GM19351 (cell line): ENCODE measurements around the gene MAPK7.

Source experiments
- ATAC-seq: cut with Tn5 transposase; IDR thresholded peaks from one replicate; pipeline ENCODE4 v1.9.1; 2021; ENCODE audit warnings: mild to moderate bottlenecking, moderate library complexity; ENCODE audit not compliant: unreplicated experiment

The MAPK7 gene

GRCh38 chr17:19392303-19392702 lies 14.0 kb downstream of the MAPK7 start:
- ATAC-seq: no peak

GRCh38 chr17:19397556-19398041 lies 19.3 kb downstream of the MAPK7 start:
- no peak for ATAC-seq

- no peak for ATAC-seq
Measured at GRCh38 chr17:19398301-19399181, 20.2 kb downstream of the MAPK7 start.

- no peak for ATAC-seq
Measured at GRCh38 chr17:19399750-19400450, 21.6 kb downstream of the MAPK7 start.

GRCh38 chr17:19401321-19402010 lies 23.2 kb downstream of the MAPK7 start:
- ATAC-seq: no peak

- no peak for ATAC-seq
Measured at GRCh38 chr17:19402171-19402570, 23.9 kb downstream of the MAPK7 start.

GRCh38 chr17:19403021-19403420 lies 24.7 kb downstream of the MAPK7 start:
- ATAC-seq: no peak

- ATAC-seq: no peak
Measured at GRCh38 chr17:19404264-19404663, 26.0 kb downstream of the MAPK7 start.

- no peak for ATAC-seq
Measured at GRCh38 chr17:19405114-19405513, 26.8 kb downstream of the MAPK7 start.

- ATAC-seq: no peak
Measured at GRCh38 chr17:19407601-19408345, 29.5 kb downstream of the MAPK7 start.

- ATAC-seq: no peak
Measured at GRCh38 chr17:19408346-19408710, 30.0 kb downstream of the MAPK7 start.

GRCh38 chr17:19409066-19409465 lies 30.8 kb downstream of the MAPK7 start:
- ATAC-seq: no peak

GRCh38 chr17:19409509-19409908 lies 31.2 kb downstream of the MAPK7 start:
- no peak for ATAC-seq

GRCh38 chr17:19410091-19410490 lies 31.8 kb downstream of the MAPK7 start:
- no peak for ATAC-seq

GRCh38 chr17:19410875-19411620 lies 32.8 kb downstream of the MAPK7 start, which contains the start of gene RNF112:
RNF112 (plus strand) TSS chr17:19411232; CDS start chr17:19411409, 177 bp downstream.
- no peak for ATAC-seq

GRCh38 chr17:19411631-19412030 lies 33.3 kb downstream of the MAPK7 start:
- ATAC-seq: no peak

- ATAC-seq: no peak
Measured at GRCh38 chr17:19412510-19412909, 34.2 kb downstream of the MAPK7 start.

GRCh38 chr17:19412984-19413383 lies 34.7 kb downstream of the MAPK7 start:
- ATAC-seq: no peak

GRCh38 chr17:19413761-19414160 lies 35.5 kb downstream of the MAPK7 start:
- ATAC-seq: no peak
